ENCODE results near the gene CGB7. TPM values are rescaled to one million over a fixed set of nuclear protein-coding genes. Genes with fewer than 3 reads are reported as not detected.

Gene CGB7
- total RNA-seq = 1 to 10 TPM in 1 of 6 donors, under 1 TPM in 5; 0.22 to 5.2 (median 0.55) TPM

DNA sequence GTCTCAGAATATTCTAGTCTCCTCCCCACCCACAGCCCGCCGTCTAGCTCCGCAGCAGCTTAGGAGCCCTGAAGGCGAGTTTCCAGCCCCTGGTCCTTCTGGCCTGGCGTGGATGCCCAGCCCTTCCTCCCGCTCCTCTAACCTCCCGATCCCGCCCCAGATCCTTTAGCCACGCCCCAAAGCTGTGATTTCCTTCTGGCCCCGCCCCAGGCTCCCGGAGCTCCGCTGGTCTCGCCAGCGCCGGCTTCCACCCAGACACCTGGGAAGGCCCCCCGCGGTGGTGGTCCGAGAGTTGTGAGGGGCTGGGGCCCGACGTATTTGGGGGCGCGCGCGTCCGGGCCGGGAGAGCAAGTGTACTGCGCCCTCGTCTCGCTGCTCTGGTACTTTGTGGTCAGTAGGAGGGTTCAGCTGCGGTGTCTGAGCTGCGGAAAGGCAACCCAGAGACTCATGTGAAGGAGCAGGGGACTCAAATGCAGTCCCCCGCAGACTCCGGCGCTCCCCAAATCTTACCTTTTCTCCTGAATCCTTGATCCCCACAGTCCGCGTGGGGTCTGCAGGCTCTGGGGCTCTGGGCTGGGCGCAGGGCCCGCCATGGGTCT is at the start of gene CGB7:
CGB7 (minus strand) TSS at position 114 of the 599 bp plus-strand sequence. CDS start 2,374 bp downstream, outside the sequence.
- H3K9me3 ChIP-seq = no peaks in the 10 kb centered on the region
- no peaks in the 10 kb centered on the region for H3K36me3 ChIP-seq
- H3K4me3 ChIP-seq = peak within 1 kb of the TSS; percentile 38 to 55 (median 50)
- DNase-seq (peak; percentile 70 to 86), ATAC-seq (ENCODE audit: low FRiP score in 2 of 2) (peak; percentile 80 to 86)
- H3K27ac ChIP-seq = no peak within 1 kb of the TSS
- peaks cover 16 to 27% (median 22%) of the 10 kb centered on the region in 4 donors for H3K4me1 ChIP-seq
- WGBS, 2 donors = 4 to 9% methylated on average over 7 to 29 of the region's 38 CpGs
- TF ChIP-seq POLR2A (IDR thresholded peaks at IDR 0.05) (no peak), CTCF (IDR thresholded peaks at IDR 0.05) (no peak), EP300 (IDR thresholded peaks at IDR 0.05) (no peak), POLR2AphosphoS5 (IDR thresholded peaks at IDR 0.05) (no peak)
- peaks cover 0 to 13% (median 3%) of the 10 kb centered on the region in 4 donors for H3K27me3 ChIP-seq

DNA sequence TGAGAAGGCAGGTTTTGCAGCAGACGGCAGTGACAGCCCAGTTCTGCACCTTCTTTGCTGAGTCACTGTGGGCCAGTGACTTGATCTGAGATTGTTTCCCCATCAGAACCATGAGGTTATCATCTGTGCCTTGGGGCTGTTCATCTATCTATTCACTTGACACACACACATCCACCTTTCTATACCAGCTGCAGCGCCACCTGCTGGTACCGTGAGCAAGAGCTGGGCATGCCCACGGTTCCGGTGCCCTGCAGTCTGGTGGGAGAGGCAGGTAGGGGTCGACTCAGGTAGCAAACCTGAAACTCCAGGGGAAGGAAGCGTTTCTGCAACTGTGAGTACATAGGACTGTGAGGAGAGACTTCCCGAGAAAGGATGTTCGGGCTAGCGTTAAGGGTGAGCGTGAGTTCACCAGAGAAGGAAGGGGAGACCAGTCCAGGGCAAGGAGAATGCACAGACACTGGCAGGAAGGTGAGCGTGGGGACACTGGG is 49.1 kb upstream of the CGB7 start:
- TF ChIP-seq EP300 (IDR thresholded peaks at IDR 0.05) = no peak
- peak; percentile 50 to 78 (median 63) for TF ChIP-seq CTCF (IDR thresholded peaks at IDR 0.05)
- WGBS, 2 donors = 72 to 76% methylated on average over 9 to 12 of the region's 12 CpGs
- peaks cover 19 to 80% (median 72%) of the 10 kb centered on the region in 4 donors for H3K36me3 ChIP-seq
- H3K4me3 ChIP-seq = no peak overlapping the region
- ATAC-seq (ENCODE audit: low FRiP score in 2 of 2) (peak in 1 of 2 donors; percentile 35), DNase-seq (no peak)
- H3K27ac ChIP-seq = no peak overlapping the region
- H3K27me3 ChIP-seq = no peaks in the 10 kb centered on the region
- H3K9me3 ChIP-seq = no peaks in the 10 kb centered on the region
- no peaks in the 10 kb centered on the region for H3K4me1 ChIP-seq

GRCh38 chr19:49104229-49104864 is 46.8 kb upstream of the CGB7 start:
- Histone ChIP-seq H3K27me3 (no peaks in the 10 kb centered on the region), H3K36me3 (peaks cover 28 to 100% (median 95%) of the 10 kb centered on the region in 4 donors), H3K27ac (no peak overlapping the region), H3K4me3 (no peak overlapping the region), H3K4me1 (no peaks in the 10 kb centered on the region), H3K9me3 (no peaks in the 10 kb centered on the region)
- 79 to 82% methylated on average over 24 to 30 of the region's 30 CpGs for WGBS, 2 donors
- DNase-seq (peak in 1 of 2 donors; percentile 54), ATAC-seq (ENCODE audit: low FRiP score in 2 of 2) (no peak)
- no peak for TF ChIP-seq POLR2AphosphoS5 (IDR thresholded peaks at IDR 0.05)
- no peak for TF ChIP-seq POLR2A (IDR thresholded peaks at IDR 0.05)
- no peak for TF ChIP-seq EP300 (IDR thresholded peaks at IDR 0.05)
- TF ChIP-seq CTCF (IDR thresholded peaks at IDR 0.05) = no peak

DNA sequence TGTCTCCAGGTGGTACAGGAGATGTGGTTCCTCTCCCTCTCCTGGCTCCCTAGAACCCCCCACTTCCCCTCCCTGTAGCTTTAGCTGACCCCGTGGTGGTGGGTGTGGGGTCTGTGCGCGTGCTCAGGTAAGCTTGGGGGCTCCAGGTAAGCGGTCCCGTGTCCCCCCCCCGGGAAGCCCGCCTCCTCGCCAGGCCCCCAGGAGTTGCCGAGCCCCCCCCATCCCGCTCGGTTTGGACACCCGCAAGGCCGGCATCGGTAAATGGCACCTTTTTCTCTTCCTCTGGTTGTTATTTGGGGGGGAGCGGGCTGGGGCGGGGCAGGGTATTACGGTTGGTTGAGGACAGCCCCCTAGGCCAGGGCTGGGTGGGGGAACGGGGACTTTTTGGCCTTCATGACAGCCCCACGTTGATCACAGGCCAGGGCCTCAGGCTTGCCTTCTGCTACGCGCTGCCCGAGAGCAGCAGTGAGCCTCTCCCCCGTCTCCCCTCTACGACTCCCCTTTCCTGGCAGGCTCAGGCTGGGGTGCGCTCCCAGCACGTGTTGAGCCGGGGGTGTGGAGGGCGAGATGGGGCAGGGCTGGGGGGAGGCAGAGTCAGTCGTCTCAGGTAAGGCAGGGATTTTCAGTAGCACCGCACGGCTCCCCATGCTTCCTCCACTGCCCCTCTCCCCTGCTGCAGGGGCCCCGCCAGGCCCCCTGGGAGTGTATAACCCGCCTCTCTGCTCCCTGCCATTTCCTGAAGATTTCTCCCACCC is 46.0 kb upstream of the CGB7 start:
- H3K9me3 ChIP-seq = no peaks in the 10 kb centered on the region
- no peak overlapping the region for H3K27ac ChIP-seq
- ATAC-seq (ENCODE audit: low FRiP score in 2 of 2) = no peak
- TF ChIP-seq POLR2AphosphoS5 (IDR thresholded peaks at IDR 0.05) = no peak
- no peak for TF ChIP-seq POLR2A (IDR thresholded peaks at IDR 0.05)
- no peak for TF ChIP-seq CTCF (IDR thresholded peaks at IDR 0.05)
- TF ChIP-seq EP300 (IDR thresholded peaks at IDR 0.05) = no peak
- WGBS, 2 donors = 92 to 93% methylated on average over 17 to 32 of the region's 33 CpGs
- no peak overlapping the region for H3K4me3 ChIP-seq
- H3K36me3 ChIP-seq = peaks cover 28 to 100% (median 99%) of the 10 kb centered on the region in 4 donors
- DNase-seq = peak in 1 of 2 donors; percentile 49
- no peaks in the 10 kb centered on the region for H3K4me1 ChIP-seq
- H3K27me3 ChIP-seq = no peaks in the 10 kb centered on the region

All from upper lobe of left lung (tissue), 6 donors.